GM21717 (cell line): ENCODE results near the gene APOC4.

Experiments used
- ATAC-seq: cut with Tn5 transposase; IDR thresholded peaks from one replicate; pipeline ENCODE4 v1.9.1; 2021; ENCODE audit warnings: mild to moderate bottlenecking, moderate library complexity; ENCODE audit not compliant: unreplicated experiment

APOC4 gene

GRCh38 chr19:44992336-44993163, 50.5 kb downstream of the APOC4 start:
- ATAC-seq, result no peak

- ATAC-seq, result no peak
Observed at GRCh38 chr19:44993526-44993925, 51.5 kb downstream of the APOC4 start.

GRCh38 chr19:44993926-44994537, 52.0 kb downstream of the APOC4 start:
- no peak for ATAC-seq
